IMR-90 (cell line): ENCODE measurements around the gene GCSH. TPM values are rescaled to one million over a fixed set of nuclear protein-coding genes. Genes with fewer than 3 reads are reported as not detected.

Experiments
- ATAC-seq: fragments of 200-7000 bp; cut with Tn5 transposase; 2 replicates; pipeline ENCODE4 v1.9.1; 2020; ENCODE audit warnings: low read depth, mild to moderate bottlenecking, moderate library complexity
- BruUV-seq: library from RNA; stranded (reverse); fragments of 400-500 nt; replicated peaks from 2 replicates; lab custom pipeline; 2021; lab: Mats Ljungman, UMichigan
- CTCF ChIA-PET: fragments of 300-600 bp; formaldehyde crosslinking; extraction: SDS; loops from one replicate; lab custom pipeline; 2021; ENCODE audit warnings: antibody characterized with exemption; lab: Yijun Ruan, JAX
- POLR2A ChIA-PET: fragments of 300-600 bp; sonication (Branson Sonifier 250); formaldehyde crosslinking; loops from one replicate; lab custom pipeline; 2022; ENCODE audit warnings: antibody characterized with exemption; ENCODE audit not compliant: unreplicated experiment; lab: Charles Lee
- DNase-seq: peaks from one replicate; pipeline ENCODE4 v3.0.0; 2013
- H2AFZ ChIP-seq: replicated peaks from 2 replicates; pipeline ENCODE3; 2013; ENCODE audit warnings: low read length, mild to moderate bottlenecking; ENCODE audit not compliant: poor library complexity
- H2AK5ac ChIP-seq: 2 replicates; pipeline ENCODE4 v1.6.1; 2013; ENCODE audit warnings: low read depth, low read length, inconsistent platforms
- H2AK9ac ChIP-seq: replicated peaks from 2 replicates; pipeline ENCODE3; 2013; ENCODE audit warnings: mild to moderate bottlenecking, low read depth, low read length, moderate library complexity; ENCODE audit not compliant: poor library complexity
- H2BK120ac ChIP-seq: 2 replicates; pipeline ENCODE4 v1.6.1; 2013; ENCODE audit warnings: low read depth, low read length, inconsistent platforms
- H2BK15ac ChIP-seq: 3 replicates; pipeline ENCODE4 v1.6.1; 2013; ENCODE audit warnings: low read depth, low read length, inconsistent platforms
- H2BK20ac ChIP-seq: 2 replicates; pipeline ENCODE4 v1.6.1; 2013; ENCODE audit warnings: low read depth, mild to moderate bottlenecking, inconsistent platforms, low read length, moderate library complexity
- H2BK5ac ChIP-seq: 2 replicates; pipeline ENCODE4 v1.6.1; 2013; ENCODE audit warnings: mild to moderate bottlenecking, low read depth, low read length, inconsistent platforms; ENCODE audit not compliant: poor library complexity, severe bottlenecking
- H3K14ac ChIP-seq: replicated peaks from 2 replicates; pipeline ENCODE4 v1.6.1; 2013; ENCODE audit warnings: low read depth, low read length, inconsistent platforms
- H3K18ac ChIP-seq: 2 replicates; pipeline ENCODE4 v1.6.1; 2013; ENCODE audit warnings: low read depth, low read length, control low read depth
- H3K23ac ChIP-seq: 2 replicates; pipeline ENCODE4 v1.6.1; 2013; ENCODE audit warnings: low read depth, low read length, inconsistent platforms
- H3K27ac ChIP-seq: 2 replicates; pipeline ENCODE4 v1.5.1; 2013; ENCODE audit warnings: mild to moderate bottlenecking, control low read depth, low read length; ENCODE audit not compliant: insufficient read depth
- H3K27me3 ChIP-seq: 2 replicates; pipeline ENCODE4 v1.6.1; 2013; ENCODE audit warnings: low read length; ENCODE audit not compliant: control insufficient read depth, insufficient read depth
- H3K36me3 ChIP-seq: 2 replicates; pipeline ENCODE4 v1.6.1; 2013; ENCODE audit warnings: low read length, mixed read lengths; ENCODE audit not compliant: control insufficient read depth, insufficient read depth
- H3K4ac ChIP-seq: 2 replicates; pipeline ENCODE4 v1.6.1; 2013; ENCODE audit warnings: low read depth, low read length, inconsistent platforms
- H3K4me1 ChIP-seq: 2 replicates; pipeline ENCODE4 v1.6.1; 2013; ENCODE audit warnings: low read length, mixed read lengths; ENCODE audit not compliant: control insufficient read depth, insufficient read depth
- H3K4me2 ChIP-seq: 2 replicates; pipeline ENCODE4 v1.6.1; 2013; ENCODE audit warnings: low read depth, mild to moderate bottlenecking, control low read depth, low read length, moderate library complexity
- H3K4me3 ChIP-seq: 2 replicates; pipeline ENCODE4 v1.5.1; 2013; ENCODE audit warnings: low read depth, mild to moderate bottlenecking, control low read depth, low read length, moderate library complexity; ENCODE audit not compliant: insufficient read depth
- H3K56ac ChIP-seq: 2 replicates; pipeline ENCODE4 v1.6.1; 2013; ENCODE audit warnings: low read length, inconsistent platforms; ENCODE audit not compliant: insufficient read depth; ENCODE audit errors: extremely low read depth
- H3K79me1 ChIP-seq, 2 experiments: 2 replicates each; pipeline ENCODE4 v1.6.1; 2013; ENCODE audit warnings: low read length in 2 of 2, inconsistent platforms in 1 of 2, low read depth in 1 of 2
- H3K9ac ChIP-seq: 2 replicates; pipeline ENCODE4 v1.6.1; 2013; ENCODE audit warnings: low read depth, low read length, control low read depth
- H3K9me1 ChIP-seq: 2 replicates; pipeline ENCODE4 v1.6.1; 2013; ENCODE audit warnings: low read length, inconsistent platforms; ENCODE audit not compliant: insufficient read depth
- H3K9me3 ChIP-seq: 2 replicates; pipeline ENCODE4 v1.6.1; 2013; ENCODE audit warnings: low read length; ENCODE audit not compliant: control insufficient read depth, insufficient read depth
- H4K20me1 ChIP-seq: 2 replicates; pipeline ENCODE4 v1.6.1; 2013; ENCODE audit warnings: low read length, inconsistent platforms; ENCODE audit not compliant: insufficient read depth
- H4K5ac ChIP-seq: 2 replicates; pipeline ENCODE4 v1.6.1; 2013; ENCODE audit warnings: mild to moderate bottlenecking, low read depth, low read length, control low read depth
- H4K8ac ChIP-seq, 2 experiments: 2 replicates each; pipeline ENCODE4 v1.6.1; 2013; ENCODE audit warnings: low read depth in 2 of 2, low read length in 2 of 2, control low read depth in 1 of 2, inconsistent platforms in 1 of 2
- H4K91ac ChIP-seq: 2 replicates; pipeline ENCODE4 v1.6.1; 2013; ENCODE audit warnings: low read depth, low read length, inconsistent platforms; ENCODE audit not compliant: insufficient read depth
- BHLHE40 ChIP-seq: fragments of 150-350 bp; IDR thresholded peaks from 2 replicates; pipeline ENCODE4 v1.6.1; 2016; ENCODE audit warnings: mild to moderate bottlenecking, low read depth, low read length
- CEBPB ChIP-seq: IDR thresholded peaks from 2 replicates; pipeline ENCODE4 v1.6.1; 2012; ENCODE audit warnings: low read depth, low read length, improper control_type of control experiment
- CHD1 ChIP-seq: IDR thresholded peaks from 2 replicates; pipeline ENCODE4 v1.6.1; 2012; ENCODE audit warnings: low read depth, low read length, improper control_type of control experiment
- FOS ChIP-seq: fragments of 150-350 bp; IDR thresholded peaks from 2 replicates; pipeline ENCODE4 v1.6.1; 2016; ENCODE audit warnings: low read depth, low read length
- MAFK ChIP-seq: IDR thresholded peaks from 2 replicates; pipeline ENCODE4 v1.6.1; 2012; ENCODE audit warnings: low read depth, low read length, improper control_type of control experiment
- MAZ ChIP-seq: IDR thresholded peaks from 2 replicates; pipeline ENCODE4 v1.6.1; 2012; ENCODE audit warnings: low read depth, mild to moderate bottlenecking, low read length, improper control_type of control experiment, moderate library complexity, borderline replicate concordance
- MXI1 ChIP-seq: IDR thresholded peaks from 2 replicates; pipeline ENCODE4 v1.6.1; 2012; ENCODE audit warnings: low read depth, mild to moderate bottlenecking, low read length, moderate library complexity, borderline replicate concordance
- NFE2L2 ChIP-seq: fragments of 150-350 bp; IDR thresholded peaks from 2 replicates; pipeline ENCODE4 v1.6.1; 2016; ENCODE audit warnings: low read depth, mild to moderate bottlenecking, low read length
- POLR2A ChIP-seq: IDR thresholded peaks from 2 replicates; pipeline ENCODE4 v1.6.1; 2012; ENCODE audit warnings: mild to moderate bottlenecking, low read depth, low read length
- RAD21 ChIP-seq: IDR thresholded peaks from 2 replicates; pipeline ENCODE4 v1.6.1; 2012; ENCODE audit warnings: low read length, improper control_type of control experiment
- RCOR1 ChIP-seq: IDR thresholded peaks from 2 replicates; pipeline ENCODE4 v1.6.1; 2012; ENCODE audit warnings: mild to moderate bottlenecking, low read length, improper control_type of control experiment; ENCODE audit not compliant: insufficient replicate concordance
- SMC3 ChIP-seq: fragments of 150-350 bp; IDR thresholded peaks from 2 replicates; pipeline ENCODE4 v1.6.1; 2016; ENCODE audit warnings: low read depth, mild to moderate bottlenecking, antibody characterized with exemption, low read length, moderate library complexity
- WGBS, 2 experiments: methylation state at CpG; one replicate each; pipeline versions ENCODE4 v1.1.5 to v1.1.7; 2013; ENCODE audit warnings: missing lambda C conversion rate in 2 of 2; ENCODE audit not compliant: insufficient read length in 1 of 2; ENCODE audit errors: extremely low coverage in 2 of 2; 5-methylcytosine and 5-hydroxymethylcytosine counted together
- dilution Hi-C: fragments of 300-500 bp; cut with HindIII; formaldehyde crosslinking; loops from one replicate; pipeline ENCODE4 v1.14.3; 2018; ENCODE audit warnings: low sequenced_read_pairs; ENCODE audit not compliant: unreplicated experiment
- in situ Hi-C: fragments of 300-500 bp; cut with MboI; formaldehyde crosslinking; loops from 3 replicates; pipeline ENCODE4 v1.14.3; 2019; ENCODE audit warnings: low sequenced_read_pairs, inconsistent platforms, mixed read lengths
- intact Hi-C: fragments of 100-400 bp; cut with micrococcal nuclease; formaldehyde crosslinking; loops from 2 replicates; pipeline ENCODE4 v1.10.0; 2022
- polyA plus RNA-seq, 3 experiments: library from polyadenylated mRNA; depleted of rRNA; stranded (reverse); fragments of >200 nt; gene quantifications; 2 replicates each; pipeline ENCODE4 v1.2.3, GENCODE V29; 2012; ENCODE audit warnings: low replicate concordance in 1 of 3
- total RNA-seq: library from RNA; depleted of rRNA; stranded (reverse); fragments of >200 nt; gene quantifications from 2 replicates; pipeline ENCODE4 v1.2.3, GENCODE V29; 2012
- TF ChIP-seq, protein P1 (sequence below): fragments of 150-350 bp; IDR thresholded peaks from 2 replicates; pipeline ENCODE4 v1.6.1; 2017; ENCODE audit warnings: mild to moderate bottlenecking, antibody characterized with exemption, low read length, low read depth
- TF ChIP-seq, protein P2 (sequence below): conservative IDR thresholded peaks from 2 replicates; pipeline ENCODE4 v1.5.1; 2012; ENCODE audit warnings: mild to moderate bottlenecking, low read depth, low read length, improper control_type of control experiment

Gene GCSH
- total and polyA plus RNA-seq, 2 of the 4 experiments (the other 2 are of a cell fraction) = 9.3 to 21.2 TPM

DNA sequence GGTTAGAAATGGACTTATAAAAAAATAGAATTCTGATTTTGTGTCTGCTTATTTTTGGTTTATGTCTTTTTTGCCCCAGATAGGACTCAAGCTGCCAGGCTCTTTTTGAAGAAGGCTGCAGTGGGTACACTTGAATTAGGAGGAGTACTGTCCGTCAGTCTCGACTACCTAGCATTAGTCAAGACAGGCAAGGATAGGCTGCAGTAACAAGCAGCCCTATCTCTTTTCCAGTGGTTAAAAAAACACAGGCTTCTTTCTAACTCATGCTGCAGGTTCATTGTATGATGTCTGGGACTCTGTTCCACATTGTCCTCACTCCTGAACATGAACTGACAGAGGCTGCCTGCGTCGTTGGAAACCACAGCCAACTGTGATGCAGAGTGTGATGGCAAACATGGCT, 27.1 kb downstream of the GCSH start:
- POLR2A ChIA-PET = no interaction called here
- Histone ChIP-seq H2AK5ac (no peak overlapping the region), H4K5ac (no peak overlapping the region), H3K56ac (no peak overlapping the region), H3K4me2 (no peak overlapping the region), H3K9ac (no peak overlapping the region), H4K8ac (no peak overlapping the region), H3K9me3 (no peaks in the 10 kb centered on the region), H3K36me3 (no peaks in the 10 kb centered on the region), H3K4ac (no peak overlapping the region), H2BK15ac (no peak overlapping the region), H2AFZ (no peak overlapping the region), H2BK5ac (no peak overlapping the region), H3K14ac (no peak overlapping the region), H4K91ac (no peak overlapping the region), H3K79me1 (no peaks in the 10 kb centered on the region), H3K4me3 (no peak overlapping the region), H4K20me1 (no peaks in the 10 kb centered on the region), H3K9me1 (0 out of 2 replicates have a peak, but pooled peaks cover 3% of the 10 kb centered on the region), H3K23ac (no peak overlapping the region), H2AK9ac (no peak overlapping the region), H3K27ac (no peak overlapping the region), H2BK20ac (no peak overlapping the region), H3K18ac (no peak overlapping the region), H3K27me3 (no peaks in the 10 kb centered on the region), H2BK120ac (no peak overlapping the region), H3K4me1 (no peaks in the 10 kb centered on the region)
- DNase-seq = no peak
- no TSS peak for BruUV-seq
- CTCF ChIA-PET = no interaction called here
- dilution Hi-C loops = no loop called here
- intact Hi-C loops = no loop called here
- TF ChIP-seq FOS = no peak
- no peak for TF ChIP-seq RCOR1
- no peak for TF ChIP-seq SMC3
- no peak for TF ChIP-seq POLR2A
- TF ChIP-seq RAD21 = no peak
- TF ChIP-seq, protein P1, sequence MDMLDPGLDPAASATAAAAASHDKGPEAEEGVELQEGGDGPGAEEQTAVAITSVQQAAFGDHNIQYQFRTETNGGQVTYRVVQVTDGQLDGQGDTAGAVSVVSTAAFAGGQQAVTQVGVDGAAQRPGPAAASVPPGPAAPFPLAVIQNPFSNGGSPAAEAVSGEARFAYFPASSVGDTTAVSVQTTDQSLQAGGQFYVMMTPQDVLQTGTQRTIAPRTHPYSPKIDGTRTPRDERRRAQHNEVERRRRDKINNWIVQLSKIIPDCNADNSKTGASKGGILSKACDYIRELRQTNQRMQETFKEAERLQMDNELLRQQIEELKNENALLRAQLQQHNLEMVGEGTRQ = no peak
- TF ChIP-seq MAZ = no peak
- TF ChIP-seq, protein P2, sequence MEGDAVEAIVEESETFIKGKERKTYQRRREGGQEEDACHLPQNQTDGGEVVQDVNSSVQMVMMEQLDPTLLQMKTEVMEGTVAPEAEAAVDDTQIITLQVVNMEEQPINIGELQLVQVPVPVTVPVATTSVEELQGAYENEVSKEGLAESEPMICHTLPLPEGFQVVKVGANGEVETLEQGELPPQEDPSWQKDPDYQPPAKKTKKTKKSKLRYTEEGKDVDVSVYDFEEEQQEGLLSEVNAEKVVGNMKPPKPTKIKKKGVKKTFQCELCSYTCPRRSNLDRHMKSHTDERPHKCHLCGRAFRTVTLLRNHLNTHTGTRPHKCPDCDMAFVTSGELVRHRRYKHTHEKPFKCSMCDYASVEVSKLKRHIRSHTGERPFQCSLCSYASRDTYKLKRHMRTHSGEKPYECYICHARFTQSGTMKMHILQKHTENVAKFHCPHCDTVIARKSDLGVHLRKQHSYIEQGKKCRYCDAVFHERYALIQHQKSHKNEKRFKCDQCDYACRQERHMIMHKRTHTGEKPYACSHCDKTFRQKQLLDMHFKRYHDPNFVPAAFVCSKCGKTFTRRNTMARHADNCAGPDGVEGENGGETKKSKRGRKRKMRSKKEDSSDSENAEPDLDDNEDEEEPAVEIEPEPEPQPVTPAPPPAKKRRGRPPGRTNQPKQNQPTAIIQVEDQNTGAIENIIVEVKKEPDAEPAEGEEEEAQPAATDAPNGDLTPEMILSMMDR = no peak
- TF ChIP-seq CEBPB = no peak
- no peak for TF ChIP-seq MXI1
- no peak for TF ChIP-seq NFE2L2
- TF ChIP-seq CHD1 = no peak
- no peak for TF ChIP-seq BHLHE40
- TF ChIP-seq MAFK = no peak
- in situ Hi-C loops = no loop called here
- WGBS, 2 experiments = no CpG with 5 or more reads among the region's 4 CpGs
- ATAC-seq = no peak
